K562 (cell line): Measurements from ENCODE around the gene COQ6.

Experiments used
- BRCA1 ChIP-seq, 2 experiments: fragments of 450-650 bp in 1 of 2; sonication (generic) in 1 of 2; formaldehyde crosslinking in 1 of 2; IDR thresholded peaks; 2 replicates each; pipeline versions ENCODE4 v1.5.0 to v1.6.1; 2017 to 2020; ENCODE audit warnings: mild to moderate bottlenecking in 1 of 2, missing genetic modification reagents in 1 of 2
- CTCF ChIP-seq, 3 experiments: IDR thresholded peaks in 2 of 3; conservative IDR thresholded peaks in 1 of 3; 2 replicates each; pipeline ENCODE4 v1.5.1; 2011 to 2012; ENCODE audit warnings: low read length in 3 of 3, mild to moderate bottlenecking in 3 of 3, control low read depth in 2 of 3, improper control_type of control experiment in 1 of 3, inconsistent platforms in 1 of 3, low read depth in 1 of 3, mixed read lengths in 1 of 3, moderate library complexity in 1 of 3; ENCODE audit not compliant: insufficient read depth in 2 of 3
- JUNB ChIP-seq: fragments of 450-650 bp; formaldehyde crosslinking; conservative IDR thresholded peaks from 2 replicates; pipeline ENCODE4 v1.4.0; 2020; ENCODE audit warnings: mild to moderate bottlenecking
- JUND ChIP-seq, 2 experiments: IDR thresholded peaks; 2 replicates in 1 of 2; 3 replicates in 1 of 2; pipeline ENCODE4 v1.6.1; 2011; ENCODE audit warnings: borderline replicate concordance in 2 of 2, low read depth in 2 of 2, low read length in 2 of 2, improper control_type of control experiment in 1 of 2, missing biosample characterization in 1 of 2, missing genetic modification characterization in 1 of 2, missing genetic modification reagents in 1 of 2
- TFAP4 ChIP-seq: sonication (generic); formaldehyde crosslinking; IDR thresholded peaks from 2 replicates; pipeline ENCODE4 v1.8.0; 2022; ENCODE audit warnings: missing genetic modification reagents, mild to moderate bottlenecking, moderate library complexity, borderline replicate concordance
- TOE1 ChIP-seq, 2 experiments: fragments of 450-650 bp in 1 of 2; sonication (generic) in 1 of 2; formaldehyde crosslinking in 1 of 2; IDR thresholded peaks; 2 replicates each; pipeline versions ENCODE4 v1.7.1 to v1.8.0; 2016 to 2022; ENCODE audit warnings: borderline replicate concordance in 2 of 2, mild to moderate bottlenecking in 2 of 2, antibody characterized with exemption in 1 of 2, inconsistent platforms in 1 of 2, low read depth in 1 of 2, missing genetic modification reagents in 1 of 2, moderate library complexity in 1 of 2
- ZBTB43 ChIP-seq: sonication (generic); formaldehyde crosslinking; IDR thresholded peaks from 2 replicates; pipeline ENCODE4 v1.8.0; 2023; ENCODE audit warnings: mild to moderate bottlenecking, missing genetic modification reagents
- ZNF408 ChIP-seq: fragments of 250-450 bp; sonication (Bioruptor Pico); IDR thresholded peaks from 2 replicates; pipeline ENCODE4 v1.4.0; 2020; ENCODE audit warnings: low read depth, mild to moderate bottlenecking, moderate library complexity
- ZNF75A ChIP-seq: fragments of 450-650 bp; formaldehyde crosslinking; IDR thresholded peaks from 2 replicates; pipeline ENCODE4 v1.4.0; 2020; ENCODE audit warnings: mild to moderate bottlenecking
- ZSCAN29 ChIP-seq: fragments of 450-650 bp; IDR thresholded peaks from 2 replicates; pipeline ENCODE4 v1.6.1; 2017

- TF ChIP-seq ZBTB43 (CRISPR knock-in tag), result no peak
- TF ChIP-seq ZNF408 (CRISPR knock-in tag), result no peak
- TF ChIP-seq CTCF (IDR thresholded peaks at IDR 0.05 in 2 of 3, conservative IDR thresholded peaks at IDR 0.05 in 1 of 3; ENCODE audit: insufficient read depth in 2 of 3, low read depth in 1 of 3, low read length in 3 of 3), result no peak
- TF ChIP-seq BRCA1 (IDR thresholded peaks at IDR 0.05), result no peak
- TF ChIP-seq BRCA1 (CRISPR knock-in tag; IDR thresholded peaks at IDR 0.05), result no peak
- TF ChIP-seq JUND (IDR thresholded peaks at IDR 0.05; ENCODE audit: borderline replicate concordance, low read depth, low read length), result no peak
- TF ChIP-seq JUND (tag; IDR thresholded peaks at IDR 0.05; ENCODE audit: borderline replicate concordance, low read depth, low read length), result no peak
- TF ChIP-seq TFAP4 (CRISPR knock-in tag), result no peak
- TF ChIP-seq TOE1 (IDR thresholded peaks at IDR 0.05; ENCODE audit: borderline replicate concordance), result no peak
- TF ChIP-seq TOE1 (CRISPR knock-in tag; IDR thresholded peaks at IDR 0.05; ENCODE audit: borderline replicate concordance, low read depth), result no peak
- TF ChIP-seq ZNF75A (CRISPR knock-in tag), result no peak
- no peak for TF ChIP-seq ZSCAN29
- no peak for TF ChIP-seq JUNB (CRISPR knock-in tag)
Measured at GRCh38 chr14:73988065-73988464, 38.0 kb downstream of the COQ6 start.
